Breast epithelium (tissue), 3 donors: ENCODE results near the gene ANKZF1.

Source experiments
- CTCF ChIP-seq, 3 donors: fragments of 450-650 bp; IDR thresholded peaks; one replicate each; pipeline ENCODE4 v1.5.1; 2016 to 2017; ENCODE audit warnings: antibody characterized with exemption in 3 of 3, mild to moderate bottlenecking in 3 of 3, moderate library complexity in 3 of 3
- POLR2AphosphoS5 ChIP-seq, 3 donors: sonication (generic); formaldehyde crosslinking; IDR thresholded peaks; one replicate each; pipeline ENCODE4 v1.6.1; 2017; ENCODE audit warnings: antibody characterized with exemption in 3 of 3

GRCh38 chr2:219270055-219270372 is 40.4 kb downstream of the ANKZF1 start:
- TF ChIP-seq POLR2AphosphoS5 (IDR thresholded peaks at IDR 0.05) = no peak
- no peak for TF ChIP-seq CTCF (IDR thresholded peaks at IDR 0.05)
